Measurements from ENCODE around the gene SLC39A2. TPM values are rescaled to one million over a fixed set of nuclear protein-coding genes. Genes with fewer than 3 reads are reported as not detected.

Gene SLC39A2
- total and polyA plus RNA-seq, 2 donors (not counting 3 experiments of a cell fraction or from before 2014, with no cell fraction given): 0.06 TPM; not detected in 1

DNA sequence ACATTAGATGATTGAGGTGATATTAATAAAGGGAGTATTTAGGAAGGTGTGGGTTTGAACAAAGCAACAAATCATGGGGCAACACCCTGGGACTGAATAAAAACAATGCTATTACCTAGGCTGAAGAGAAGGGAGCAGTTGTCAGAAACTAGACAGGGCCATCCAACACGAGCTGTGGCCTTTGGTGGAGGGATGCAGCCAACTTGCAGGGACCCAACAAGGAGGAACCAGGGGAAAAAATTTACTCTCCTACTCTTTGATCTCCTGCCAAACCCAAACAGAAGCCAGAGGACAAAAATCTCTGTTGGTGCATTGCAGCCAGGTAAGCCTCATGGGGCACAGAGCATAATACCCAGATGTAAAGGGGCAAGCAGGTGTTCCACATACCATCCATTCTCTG is 12.0 kb downstream of the SLC39A2 start:
- intact Hi-C loops (cut with micrococcal nuclease): no loop called here
- TF ChIP-seq MAX (IDR thresholded peaks at IDR 0.05; ENCODE audit: insufficient read depth, insufficient read length) (no peak), POLR2A (IDR thresholded peaks at IDR 0.05; ENCODE audit: low read depth, low read length) (no peak), EZH2 (IDR thresholded peaks at IDR 0.05; ENCODE audit: borderline replicate concordance, low read depth, low read length, severe bottlenecking) (no peak), FOS (IDR thresholded peaks at IDR 0.05; ENCODE audit: borderline replicate concordance, insufficient read depth, low read length) (no peak), JUN (IDR thresholded peaks at IDR 0.05; ENCODE audit: borderline replicate concordance, insufficient read depth, insufficient read length, low read depth) (no peak), POLR2AphosphoS5 (IDR thresholded peaks at IDR 0.05; ENCODE audit: insufficient read depth, low read depth, low read length) (no peak), MYC (IDR thresholded peaks at IDR 0.05; ENCODE audit: low read depth, low read length) (no peak), CTCF (IDR thresholded peaks at IDR 0.05; ENCODE audit: extremely low read depth in 1 of 2, insufficient read depth in 1 of 2, low read depth in 1 of 2, low read length in 2 of 2) (no peak), GATA2 (IDR thresholded peaks at IDR 0.05; ENCODE audit: insufficient read depth, insufficient read length, low read depth, low read length) (no peak)
- Histone ChIP-seq H4K20me1 (replicated peaks; ENCODE audit: control insufficient read depth, extremely low read depth, insufficient read depth, low read length) (no peaks in the 10 kb centered on the region), H2AFZ (ENCODE audit: low read depth, low read length) (no peak overlapping the region), H3K9ac (replicated peaks; ENCODE audit: extremely low read depth, insufficient read depth, low read length) (no peak overlapping the region), H3K36me3 (ENCODE audit: control insufficient read depth in 2 of 2, extremely low read depth in 1 of 2, insufficient read depth in 2 of 2, low read length in 2 of 2) (no peaks in the 10 kb centered on the region), H3K9me1 (replicated peaks; ENCODE audit: control insufficient read depth, extremely low read depth, insufficient read depth, low read length) (no peaks in the 10 kb centered on the region), H3K9me3 (replicated peaks; ENCODE audit: control insufficient read depth, insufficient read depth, low read length) (no peaks in the 10 kb centered on the region), H3K4me2 (ENCODE audit: insufficient read depth, low read length) (no peak overlapping the region), H3K27ac (ENCODE audit: insufficient read depth, low read depth, low read length) (no peak overlapping the region), H3K4me3 (replicated peaks in 1 of 3; ENCODE audit: insufficient read depth in 1 of 3, low read depth in 1 of 3, low read length in 3 of 3) (no peak overlapping the region), H3K4me1 (ENCODE audit: control insufficient read depth, extremely low read depth, insufficient read depth, low read length) (no peaks in the 10 kb centered on the region), H3K27me3 (ENCODE audit: control insufficient read depth in 2 of 2, insufficient read depth in 2 of 2, low read length in 2 of 2) (peaks cover 16 to 20% of the 10 kb centered on the region in 2 experiments), H3K79me2 (ENCODE audit: control insufficient read depth, insufficient read depth, low read length) (no peaks in the 10 kb centered on the region)
- dilution Hi-C loops (cut with MboI; ENCODE audit: extremely low pct_ligation_motif_present, low sequenced_read_pairs): no loop called here
- ChIA-PET POLR2A (no interaction called here), CTCF (interaction anchor here (0.9 to 5.7 kb wide), 4 partner anchors 22 to 154 kb away, joined by 3 to 86 read pairs (median 8); partner anchors contain the start of genes RNASE13 and TPPP2)
- DNase-seq (ENCODE audit: low read depth, low spot score) (no peak), FAIRE-seq (no peak)
- BruUV-seq (replicated peaks): no TSS peak
